ENCODE results near the gene MFSD12.

DNA sequence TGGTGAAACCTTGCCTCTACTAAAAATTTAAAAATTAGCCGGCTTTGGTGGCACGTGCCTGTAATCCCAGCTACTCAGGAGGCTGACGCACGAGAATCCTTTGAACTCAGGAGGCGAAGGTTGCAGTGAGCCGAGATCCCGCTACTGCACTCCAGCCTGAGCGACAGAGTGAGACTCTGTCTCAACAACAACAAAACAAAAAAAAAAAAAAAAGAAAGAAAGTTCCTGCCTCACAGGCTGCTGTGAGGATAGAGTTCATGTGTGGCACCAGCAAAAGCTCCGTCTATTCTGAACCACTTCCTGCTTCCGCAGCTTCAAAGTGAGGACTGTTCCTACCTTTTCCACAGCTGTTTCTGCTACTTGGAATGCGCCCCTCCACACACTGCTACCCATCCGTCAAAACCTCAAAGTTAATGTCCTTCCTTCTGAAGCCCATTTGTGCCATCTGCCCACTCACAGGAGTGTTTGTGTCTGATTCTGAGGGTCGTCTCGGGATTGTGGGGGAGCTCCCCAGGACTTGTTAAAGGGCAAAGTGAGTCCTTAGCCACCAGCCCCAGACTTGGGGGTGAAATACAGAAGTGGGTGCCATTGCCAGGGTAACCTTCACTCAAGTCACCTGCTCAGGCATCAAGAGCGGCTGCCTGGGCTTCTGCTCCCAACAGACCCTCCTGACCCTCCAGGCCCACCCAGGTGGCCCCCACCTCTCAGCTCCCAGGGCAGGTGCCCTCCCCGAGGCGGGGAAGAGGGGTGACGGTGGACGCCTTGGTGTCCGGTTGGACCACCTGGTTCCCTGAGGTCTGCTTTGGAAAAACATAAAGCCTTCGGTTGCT is 2.9 kb downstream of the MFSD12 start:
- TF ChIP-seq, protein P1, sequence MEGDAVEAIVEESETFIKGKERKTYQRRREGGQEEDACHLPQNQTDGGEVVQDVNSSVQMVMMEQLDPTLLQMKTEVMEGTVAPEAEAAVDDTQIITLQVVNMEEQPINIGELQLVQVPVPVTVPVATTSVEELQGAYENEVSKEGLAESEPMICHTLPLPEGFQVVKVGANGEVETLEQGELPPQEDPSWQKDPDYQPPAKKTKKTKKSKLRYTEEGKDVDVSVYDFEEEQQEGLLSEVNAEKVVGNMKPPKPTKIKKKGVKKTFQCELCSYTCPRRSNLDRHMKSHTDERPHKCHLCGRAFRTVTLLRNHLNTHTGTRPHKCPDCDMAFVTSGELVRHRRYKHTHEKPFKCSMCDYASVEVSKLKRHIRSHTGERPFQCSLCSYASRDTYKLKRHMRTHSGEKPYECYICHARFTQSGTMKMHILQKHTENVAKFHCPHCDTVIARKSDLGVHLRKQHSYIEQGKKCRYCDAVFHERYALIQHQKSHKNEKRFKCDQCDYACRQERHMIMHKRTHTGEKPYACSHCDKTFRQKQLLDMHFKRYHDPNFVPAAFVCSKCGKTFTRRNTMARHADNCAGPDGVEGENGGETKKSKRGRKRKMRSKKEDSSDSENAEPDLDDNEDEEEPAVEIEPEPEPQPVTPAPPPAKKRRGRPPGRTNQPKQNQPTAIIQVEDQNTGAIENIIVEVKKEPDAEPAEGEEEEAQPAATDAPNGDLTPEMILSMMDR (IDR thresholded peaks at IDR 0.05), result no peak
- no peak for TF ChIP-seq POLR2AphosphoS5 (IDR thresholded peaks at IDR 0.05)
- TF ChIP-seq POLR2A (IDR thresholded peaks at IDR 0.05), result no peak

All from gastroesophageal sphincter (tissue), 3 donors.